ENCODE data around the gene ASGR2.

ASGR2 gene

GRCh38 chr17:7058831-7059447 lies 55.7 kb downstream of the ASGR2 start:
- DNase-seq: no peak

DNA sequence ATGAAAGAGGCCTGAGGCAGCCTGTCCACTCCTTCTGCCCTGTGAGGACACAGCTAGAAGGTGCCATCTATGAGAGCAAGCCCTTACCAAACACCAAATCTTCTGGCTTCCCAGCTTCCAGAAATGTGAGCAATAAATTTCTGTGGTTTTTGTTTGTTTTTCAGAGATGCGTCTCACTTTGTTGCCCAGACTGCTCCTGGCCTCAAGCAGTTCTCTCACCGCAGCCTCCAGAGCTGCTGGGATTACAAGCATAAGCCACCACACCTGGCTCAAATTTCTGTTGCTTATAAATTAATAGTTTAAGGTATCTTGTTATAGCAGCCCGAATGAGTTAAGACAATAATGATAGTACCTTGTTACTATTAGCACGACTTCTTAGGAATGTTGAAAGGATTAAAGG lies 58.2 kb downstream of the ASGR2 start:
- DNase-seq: no peak

All from NCI-H146 (cell line).